HG02852 (cell line): ENCODE data around the gene VTN.

ENCODE experiments used
- ATAC-seq: cut with Tn5 transposase; IDR thresholded peaks from one replicate; pipeline ENCODE4 v1.9.1; 2021; ENCODE audit warnings: mild to moderate bottlenecking, moderate library complexity; ENCODE audit not compliant: unreplicated experiment

VTN gene

GRCh38 chr17:28370035-28370743 lies at the start of gene VTN:
Gene VTN (minus strand): TSS chr17:28370307. CDS start chr17:28370203, 104 bp downstream.
- ATAC-seq = no peak

GRCh38 chr17:28416703-28417311 lies 46.7 kb upstream of the VTN start:
- ATAC-seq = no peak

- no peak for ATAC-seq
Measured at GRCh38 chr17:28415886-28416285, 45.8 kb upstream of the VTN start.

GRCh38 chr17:28413804-28414203 lies 43.7 kb upstream of the VTN start:
- ATAC-seq = no peak

- ATAC-seq = no peak
Measured at GRCh38 chr17:28412099-28412498, 42.0 kb upstream of the VTN start.

- no peak for ATAC-seq
Measured at GRCh38 chr17:28407974-28408306, 37.8 kb upstream of the VTN start.

- no peak for ATAC-seq
Measured at GRCh38 chr17:28407130-28407973, 37.2 kb upstream of the VTN start.

- ATAC-seq = peak; percentile 11
Measured at GRCh38 chr17:28406473-28406814, 36.3 kb upstream of the VTN start.

- ATAC-seq = peak; percentile 76
Measured at GRCh38 chr17:28405632-28406472, 35.7 kb upstream of the VTN start, which contains the start of gene SLC46A1. Gene SLC46A1 (minus strand): TSS chr17:28406212. CDS start chr17:28406114, 98 bp downstream.

- no peak for ATAC-seq
Measured at GRCh38 chr17:28404812-28405570, 34.9 kb upstream of the VTN start.

- no peak for ATAC-seq
Measured at GRCh38 chr17:28404461-28404811, 34.3 kb upstream of the VTN start.

- ATAC-seq = no peak
Measured at GRCh38 chr17:28404007-28404406, 33.9 kb upstream of the VTN start.

GRCh38 chr17:28402844-28403243 lies 32.7 kb upstream of the VTN start:
- no peak for ATAC-seq

- ATAC-seq = no peak
Measured at GRCh38 chr17:28402224-28402630, 32.1 kb upstream of the VTN start.

GRCh38 chr17:28399808-28400207 lies 29.7 kb upstream of the VTN start:
- ATAC-seq = no peak

GRCh38 chr17:28398280-28398981 lies 28.3 kb upstream of the VTN start:
- no peak for ATAC-seq

GRCh38 chr17:28397687-28398279 lies 27.7 kb upstream of the VTN start:
- no peak for ATAC-seq

GRCh38 chr17:28397275-28397674 lies 27.2 kb upstream of the VTN start:
- no peak for ATAC-seq

- ATAC-seq = no peak
Measured at GRCh38 chr17:28396635-28397239, 26.6 kb upstream of the VTN start.
